ENCODE measurements around the gene ENTPD8.

Gene ENTPD8, protein sequence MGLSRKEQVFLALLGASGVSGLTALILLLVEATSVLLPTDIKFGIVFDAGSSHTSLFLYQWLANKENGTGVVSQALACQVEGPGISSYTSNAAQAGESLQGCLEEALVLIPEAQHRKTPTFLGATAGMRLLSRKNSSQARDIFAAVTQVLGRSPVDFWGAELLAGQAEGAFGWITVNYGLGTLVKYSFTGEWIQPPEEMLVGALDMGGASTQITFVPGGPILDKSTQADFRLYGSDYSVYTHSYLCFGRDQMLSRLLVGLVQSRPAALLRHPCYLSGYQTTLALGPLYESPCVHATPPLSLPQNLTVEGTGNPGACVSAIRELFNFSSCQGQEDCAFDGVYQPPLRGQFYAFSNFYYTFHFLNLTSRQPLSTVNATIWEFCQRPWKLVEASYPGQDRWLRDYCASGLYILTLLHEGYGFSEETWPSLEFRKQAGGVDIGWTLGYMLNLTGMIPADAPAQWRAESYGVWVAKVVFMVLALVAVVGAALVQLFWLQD

DNA sequence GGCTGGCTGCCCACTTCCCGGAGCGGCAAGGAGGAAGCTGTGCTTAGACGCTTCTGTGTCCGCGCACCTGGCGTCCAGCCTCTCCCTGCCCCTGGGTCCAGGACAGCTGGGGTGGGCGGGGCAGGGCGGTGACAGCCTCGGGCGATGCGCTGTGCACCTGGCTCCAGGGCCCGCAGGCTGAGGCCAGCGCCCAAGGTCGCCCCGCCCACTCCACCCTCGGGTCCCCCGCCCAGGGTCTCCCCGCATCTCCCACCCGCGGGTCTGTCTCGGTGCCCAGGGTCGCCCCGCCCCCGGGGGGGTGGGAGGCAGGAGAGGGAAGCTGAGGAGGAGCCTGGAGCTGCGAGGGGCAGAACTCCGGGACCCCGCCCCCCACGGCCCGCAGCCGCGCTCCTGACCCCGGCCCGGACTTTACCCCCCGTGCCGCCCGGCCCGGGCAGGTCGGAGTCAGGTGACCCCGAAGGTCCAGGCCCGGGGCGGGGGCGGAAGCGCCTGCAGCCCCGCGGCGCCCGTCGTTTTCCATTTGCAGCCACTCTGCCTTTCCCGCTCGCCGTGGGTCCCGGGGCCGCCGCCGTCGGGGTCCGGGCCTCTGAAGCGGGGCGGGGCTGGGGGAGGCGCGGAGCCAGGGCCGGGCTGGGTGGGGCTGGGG lies at the start of gene ENTPD8:
ENTPD8 (minus strand) TSS at position 69 of the 646 bp plus-strand sequence. CDS start 3,072 bp downstream, outside the sequence.
- H4K20me1 ChIP-seq (ENCODE audit: insufficient read depth, low read length) = no peaks in the 10 kb centered on the region
- no peak within 1 kb of the TSS for H3K4me2 ChIP-seq (ENCODE audit: low read length)
- no peaks in the 10 kb centered on the region for H3K79me2 ChIP-seq (ENCODE audit: low read length)
- no peak within 1 kb of the TSS for H3K4me3 ChIP-seq (ENCODE audit: low read length)
- TF ChIP-seq, protein P1, sequence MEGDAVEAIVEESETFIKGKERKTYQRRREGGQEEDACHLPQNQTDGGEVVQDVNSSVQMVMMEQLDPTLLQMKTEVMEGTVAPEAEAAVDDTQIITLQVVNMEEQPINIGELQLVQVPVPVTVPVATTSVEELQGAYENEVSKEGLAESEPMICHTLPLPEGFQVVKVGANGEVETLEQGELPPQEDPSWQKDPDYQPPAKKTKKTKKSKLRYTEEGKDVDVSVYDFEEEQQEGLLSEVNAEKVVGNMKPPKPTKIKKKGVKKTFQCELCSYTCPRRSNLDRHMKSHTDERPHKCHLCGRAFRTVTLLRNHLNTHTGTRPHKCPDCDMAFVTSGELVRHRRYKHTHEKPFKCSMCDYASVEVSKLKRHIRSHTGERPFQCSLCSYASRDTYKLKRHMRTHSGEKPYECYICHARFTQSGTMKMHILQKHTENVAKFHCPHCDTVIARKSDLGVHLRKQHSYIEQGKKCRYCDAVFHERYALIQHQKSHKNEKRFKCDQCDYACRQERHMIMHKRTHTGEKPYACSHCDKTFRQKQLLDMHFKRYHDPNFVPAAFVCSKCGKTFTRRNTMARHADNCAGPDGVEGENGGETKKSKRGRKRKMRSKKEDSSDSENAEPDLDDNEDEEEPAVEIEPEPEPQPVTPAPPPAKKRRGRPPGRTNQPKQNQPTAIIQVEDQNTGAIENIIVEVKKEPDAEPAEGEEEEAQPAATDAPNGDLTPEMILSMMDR (IDR thresholded peaks at IDR 0.05; ENCODE audit: low read depth, low read length) = no peak
- TF ChIP-seq EZH2phosphoT487 (IDR thresholded peaks at IDR 0.05; ENCODE audit: low read depth) = no peak
- H3K36me3 ChIP-seq (replicated peaks; ENCODE audit: low read depth, low read length) = no peaks in the 10 kb centered on the region
- no peak within 1 kb of the TSS for H3K27ac ChIP-seq (ENCODE audit: low read length)
- no peak within 1 kb of the TSS for H2AFZ ChIP-seq (ENCODE audit: low read depth, low read length)
- H3K9me3 ChIP-seq (ENCODE audit: insufficient read depth, low read length) = no peaks in the 10 kb centered on the region
- no peaks in the 10 kb centered on the region for H3K27me3 ChIP-seq (ENCODE audit: low read depth, low read length)
- H3K4me1 ChIP-seq (ENCODE audit: low read length) = peaks cover 15% of the 10 kb centered on the region
- H3K9ac ChIP-seq (ENCODE audit: low read length) = no peak within 1 kb of the TSS

DNA sequence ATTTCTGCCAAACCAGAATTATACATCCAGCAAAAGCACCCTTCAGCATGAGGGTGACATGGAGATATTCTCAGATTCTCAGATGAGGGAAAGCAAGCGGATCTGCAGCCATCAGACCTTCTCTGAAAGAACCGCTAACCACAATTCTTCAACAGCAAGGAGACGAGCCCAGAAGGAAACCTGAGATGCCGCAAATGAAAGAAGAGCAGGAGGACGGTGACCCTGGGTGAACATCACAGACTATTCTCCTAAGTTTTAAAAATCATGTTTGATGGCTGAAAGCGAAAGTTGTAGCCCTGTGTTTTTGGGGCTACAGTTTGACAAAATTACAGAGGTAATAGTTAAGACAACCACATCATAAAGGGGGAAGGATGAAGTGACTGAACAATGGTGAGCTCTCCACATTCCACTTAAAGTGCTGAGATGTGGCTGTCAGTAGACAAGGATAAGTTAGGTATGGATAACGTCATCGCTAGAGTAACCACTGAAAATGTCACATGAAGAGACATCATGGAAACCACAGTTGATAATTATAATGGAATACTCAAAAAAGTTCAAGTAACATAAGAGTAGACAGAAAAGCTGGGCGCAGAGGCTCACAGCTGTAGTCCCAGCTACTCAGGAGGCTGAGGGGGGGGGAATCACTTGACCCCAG lies 49.5 kb upstream of the ENTPD8 start:
- Histone ChIP-seq H3K4me3 (ENCODE audit: low read length) (no peak overlapping the region), H3K36me3 (replicated peaks; ENCODE audit: low read depth, low read length) (no peaks in the 10 kb centered on the region), H3K27ac (ENCODE audit: low read length) (no peak overlapping the region), H3K27me3 (ENCODE audit: low read depth, low read length) (no peaks in the 10 kb centered on the region), H3K9me3 (ENCODE audit: insufficient read depth, low read length) (no peaks in the 10 kb centered on the region), H2AFZ (ENCODE audit: low read depth, low read length) (no peak overlapping the region), H3K4me1 (ENCODE audit: low read length) (no peaks in the 10 kb centered on the region), H3K9ac (ENCODE audit: low read length) (no peak overlapping the region), H3K4me2 (ENCODE audit: low read length) (no peak overlapping the region), H4K20me1 (ENCODE audit: insufficient read depth, low read length) (no peaks in the 10 kb centered on the region), H3K79me2 (ENCODE audit: low read length) (no peaks in the 10 kb centered on the region)
- TF ChIP-seq, protein P1 (IDR thresholded peaks at IDR 0.05; ENCODE audit: low read depth, low read length) = no peak
- TF ChIP-seq EZH2phosphoT487 (IDR thresholded peaks at IDR 0.05; ENCODE audit: low read depth) = no peak

DNA sequence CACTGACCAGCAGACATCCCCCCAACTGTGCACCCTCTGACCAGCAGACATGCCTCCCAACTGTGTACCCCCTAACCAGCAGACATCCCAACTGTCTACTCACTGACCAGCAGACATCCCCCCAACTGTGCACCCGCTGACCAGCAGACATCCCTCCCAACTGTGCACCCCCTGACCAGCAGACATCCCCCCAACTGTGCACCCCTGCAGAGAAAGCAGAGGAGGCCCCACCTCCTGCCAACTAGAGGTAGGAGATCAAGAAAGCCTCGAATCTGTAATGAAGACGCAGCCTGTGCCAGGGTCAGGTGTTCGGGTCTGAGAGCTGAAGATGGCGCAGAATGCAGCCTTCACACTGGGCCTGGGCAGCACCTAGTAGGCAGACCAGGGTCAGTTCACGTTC lies 47.7 kb upstream of the ENTPD8 start:
- H3K4me2 ChIP-seq (ENCODE audit: low read length) = no peak overlapping the region
- no peak overlapping the region for H3K4me3 ChIP-seq (ENCODE audit: low read length)
- no peaks in the 10 kb centered on the region for H3K9me3 ChIP-seq (ENCODE audit: insufficient read depth, low read length)
- no peak overlapping the region for H2AFZ ChIP-seq (ENCODE audit: low read depth, low read length)
- H3K4me1 ChIP-seq (ENCODE audit: low read length) = no peaks in the 10 kb centered on the region
- H3K9ac ChIP-seq (ENCODE audit: low read length) = no peak overlapping the region
- no peak overlapping the region for H3K27ac ChIP-seq (ENCODE audit: low read length)
- H3K27me3 ChIP-seq (ENCODE audit: low read depth, low read length) = no peaks in the 10 kb centered on the region
- H4K20me1 ChIP-seq (ENCODE audit: insufficient read depth, low read length) = no peaks in the 10 kb centered on the region
- H3K36me3 ChIP-seq (replicated peaks; ENCODE audit: low read depth, low read length) = no peaks in the 10 kb centered on the region
- no peaks in the 10 kb centered on the region for H3K79me2 ChIP-seq (ENCODE audit: low read length)
- no peak for TF ChIP-seq EZH2phosphoT487 (IDR thresholded peaks at IDR 0.05; ENCODE audit: low read depth)
- TF ChIP-seq, protein P1 (IDR thresholded peaks at IDR 0.05; ENCODE audit: low read depth, low read length) = no peak

- H3K36me3 ChIP-seq (replicated peaks; ENCODE audit: low read depth, low read length) = no peaks in the 10 kb centered on the region
- H3K9me3 ChIP-seq (ENCODE audit: insufficient read depth, low read length) = no peaks in the 10 kb centered on the region
- no peaks in the 10 kb centered on the region for H3K27me3 ChIP-seq (ENCODE audit: low read depth, low read length)
- no peak for TF ChIP-seq EZH2phosphoT487 (IDR thresholded peaks at IDR 0.05; ENCODE audit: low read depth)
- TF ChIP-seq, protein P1 (IDR thresholded peaks at IDR 0.05; ENCODE audit: low read depth, low read length) = no peak
- H3K4me3 ChIP-seq (ENCODE audit: low read length) = no peak overlapping the region
- H3K27ac ChIP-seq (ENCODE audit: low read length) = no peak overlapping the region
- H3K9ac ChIP-seq (ENCODE audit: low read length) = no peak overlapping the region
- no peak overlapping the region for H3K4me2 ChIP-seq (ENCODE audit: low read length)
- no peaks in the 10 kb centered on the region for H4K20me1 ChIP-seq (ENCODE audit: insufficient read depth, low read length)
- no peaks in the 10 kb centered on the region for H3K79me2 ChIP-seq (ENCODE audit: low read length)
- no peak overlapping the region for H2AFZ ChIP-seq (ENCODE audit: low read depth, low read length)
- no peaks in the 10 kb centered on the region for H3K4me1 ChIP-seq (ENCODE audit: low read length)
Measured at GRCh38 chr9:137488327-137488653, 47.1 kb upstream of the ENTPD8 start.
